IMR-90 (cell line): ENCODE results near the gene HMX1. TPM values are rescaled to one million over a fixed set of nuclear protein-coding genes. Genes with fewer than 3 reads are reported as not detected.

Source experiments
- ATAC-seq: fragments of 200-7000 bp; cut with Tn5 transposase; 2 replicates; pipeline ENCODE4 v1.9.1; 2020; ENCODE audit warnings: low read depth, mild to moderate bottlenecking, moderate library complexity
- BruUV-seq: library from RNA; stranded (reverse); fragments of 400-500 nt; replicated peaks from 2 replicates; lab custom pipeline; 2021; lab: Mats Ljungman, UMichigan
- CTCF ChIA-PET: fragments of 300-600 bp; formaldehyde crosslinking; extraction: SDS; loops from one replicate; lab custom pipeline; 2021; ENCODE audit warnings: antibody characterized with exemption; lab: Yijun Ruan, JAX
- POLR2A ChIA-PET: fragments of 300-600 bp; sonication (Branson Sonifier 250); formaldehyde crosslinking; loops from one replicate; lab custom pipeline; 2022; ENCODE audit warnings: antibody characterized with exemption; ENCODE audit not compliant: unreplicated experiment; lab: Charles Lee
- DNase-seq: peaks from one replicate; pipeline ENCODE4 v3.0.0; 2013
- H2AFZ ChIP-seq: replicated peaks from 2 replicates; pipeline ENCODE3; 2013; ENCODE audit warnings: low read length, mild to moderate bottlenecking; ENCODE audit not compliant: poor library complexity
- H2AK5ac ChIP-seq: 2 replicates; pipeline ENCODE4 v1.6.1; 2013; ENCODE audit warnings: low read depth, low read length, inconsistent platforms
- H2AK9ac ChIP-seq: replicated peaks from 2 replicates; pipeline ENCODE3; 2013; ENCODE audit warnings: mild to moderate bottlenecking, low read depth, low read length, moderate library complexity; ENCODE audit not compliant: poor library complexity
- H2BK120ac ChIP-seq: 2 replicates; pipeline ENCODE4 v1.6.1; 2013; ENCODE audit warnings: low read depth, low read length, inconsistent platforms
- H2BK15ac ChIP-seq: 3 replicates; pipeline ENCODE4 v1.6.1; 2013; ENCODE audit warnings: low read depth, low read length, inconsistent platforms
- H2BK20ac ChIP-seq: 2 replicates; pipeline ENCODE4 v1.6.1; 2013; ENCODE audit warnings: low read depth, mild to moderate bottlenecking, inconsistent platforms, low read length, moderate library complexity
- H2BK5ac ChIP-seq: 2 replicates; pipeline ENCODE4 v1.6.1; 2013; ENCODE audit warnings: mild to moderate bottlenecking, low read depth, low read length, inconsistent platforms; ENCODE audit not compliant: poor library complexity, severe bottlenecking
- H3K14ac ChIP-seq: replicated peaks from 2 replicates; pipeline ENCODE4 v1.6.1; 2013; ENCODE audit warnings: low read depth, low read length, inconsistent platforms
- H3K18ac ChIP-seq: 2 replicates; pipeline ENCODE4 v1.6.1; 2013; ENCODE audit warnings: low read depth, low read length, control low read depth
- H3K23ac ChIP-seq: 2 replicates; pipeline ENCODE4 v1.6.1; 2013; ENCODE audit warnings: low read depth, low read length, inconsistent platforms
- H3K27ac ChIP-seq: 2 replicates; pipeline ENCODE4 v1.5.1; 2013; ENCODE audit warnings: mild to moderate bottlenecking, control low read depth, low read length; ENCODE audit not compliant: insufficient read depth
- H3K27me3 ChIP-seq: 2 replicates; pipeline ENCODE4 v1.6.1; 2013; ENCODE audit warnings: low read length; ENCODE audit not compliant: control insufficient read depth, insufficient read depth
- H3K36me3 ChIP-seq: 2 replicates; pipeline ENCODE4 v1.6.1; 2013; ENCODE audit warnings: low read length, mixed read lengths; ENCODE audit not compliant: control insufficient read depth, insufficient read depth
- H3K4ac ChIP-seq: 2 replicates; pipeline ENCODE4 v1.6.1; 2013; ENCODE audit warnings: low read depth, low read length, inconsistent platforms
- H3K4me1 ChIP-seq: 2 replicates; pipeline ENCODE4 v1.6.1; 2013; ENCODE audit warnings: low read length, mixed read lengths; ENCODE audit not compliant: control insufficient read depth, insufficient read depth
- H3K4me2 ChIP-seq: 2 replicates; pipeline ENCODE4 v1.6.1; 2013; ENCODE audit warnings: low read depth, mild to moderate bottlenecking, control low read depth, low read length, moderate library complexity
- H3K4me3 ChIP-seq: 2 replicates; pipeline ENCODE4 v1.5.1; 2013; ENCODE audit warnings: low read depth, mild to moderate bottlenecking, control low read depth, low read length, moderate library complexity; ENCODE audit not compliant: insufficient read depth
- H3K56ac ChIP-seq: 2 replicates; pipeline ENCODE4 v1.6.1; 2013; ENCODE audit warnings: low read length, inconsistent platforms; ENCODE audit not compliant: insufficient read depth; ENCODE audit errors: extremely low read depth
- H3K79me1 ChIP-seq, 2 experiments: 2 replicates each; pipeline ENCODE4 v1.6.1; 2013; ENCODE audit warnings: low read length in 2 of 2, inconsistent platforms in 1 of 2, low read depth in 1 of 2
- H3K9ac ChIP-seq: 2 replicates; pipeline ENCODE4 v1.6.1; 2013; ENCODE audit warnings: low read depth, low read length, control low read depth
- H3K9me1 ChIP-seq: 2 replicates; pipeline ENCODE4 v1.6.1; 2013; ENCODE audit warnings: low read length, inconsistent platforms; ENCODE audit not compliant: insufficient read depth
- H3K9me3 ChIP-seq: 2 replicates; pipeline ENCODE4 v1.6.1; 2013; ENCODE audit warnings: low read length; ENCODE audit not compliant: control insufficient read depth, insufficient read depth
- H4K20me1 ChIP-seq: 2 replicates; pipeline ENCODE4 v1.6.1; 2013; ENCODE audit warnings: low read length, inconsistent platforms; ENCODE audit not compliant: insufficient read depth
- H4K5ac ChIP-seq: 2 replicates; pipeline ENCODE4 v1.6.1; 2013; ENCODE audit warnings: mild to moderate bottlenecking, low read depth, low read length, control low read depth
- H4K8ac ChIP-seq, 2 experiments: 2 replicates each; pipeline ENCODE4 v1.6.1; 2013; ENCODE audit warnings: low read depth in 2 of 2, low read length in 2 of 2, control low read depth in 1 of 2, inconsistent platforms in 1 of 2
- H4K91ac ChIP-seq: 2 replicates; pipeline ENCODE4 v1.6.1; 2013; ENCODE audit warnings: low read depth, low read length, inconsistent platforms; ENCODE audit not compliant: insufficient read depth
- BHLHE40 ChIP-seq: fragments of 150-350 bp; IDR thresholded peaks from 2 replicates; pipeline ENCODE4 v1.6.1; 2016; ENCODE audit warnings: mild to moderate bottlenecking, low read depth, low read length
- CEBPB ChIP-seq: IDR thresholded peaks from 2 replicates; pipeline ENCODE4 v1.6.1; 2012; ENCODE audit warnings: low read depth, low read length, improper control_type of control experiment
- CHD1 ChIP-seq: IDR thresholded peaks from 2 replicates; pipeline ENCODE4 v1.6.1; 2012; ENCODE audit warnings: low read depth, low read length, improper control_type of control experiment
- CTCF ChIP-seq: conservative IDR thresholded peaks from 2 replicates; pipeline ENCODE4 v1.5.1; 2012; ENCODE audit warnings: mild to moderate bottlenecking, low read depth, low read length, improper control_type of control experiment
- ELK1 ChIP-seq: fragments of 150-350 bp; IDR thresholded peaks from 2 replicates; pipeline ENCODE4 v1.6.1; 2016; ENCODE audit warnings: low read depth, mild to moderate bottlenecking, low read length, moderate library complexity, borderline replicate concordance
- FOS ChIP-seq: fragments of 150-350 bp; IDR thresholded peaks from 2 replicates; pipeline ENCODE4 v1.6.1; 2016; ENCODE audit warnings: low read depth, low read length
- MAFK ChIP-seq: IDR thresholded peaks from 2 replicates; pipeline ENCODE4 v1.6.1; 2012; ENCODE audit warnings: low read depth, low read length, improper control_type of control experiment
- MAZ ChIP-seq: IDR thresholded peaks from 2 replicates; pipeline ENCODE4 v1.6.1; 2012; ENCODE audit warnings: low read depth, mild to moderate bottlenecking, low read length, improper control_type of control experiment, moderate library complexity, borderline replicate concordance
- MXI1 ChIP-seq: IDR thresholded peaks from 2 replicates; pipeline ENCODE4 v1.6.1; 2012; ENCODE audit warnings: low read depth, mild to moderate bottlenecking, low read length, moderate library complexity, borderline replicate concordance
- NFE2L2 ChIP-seq: fragments of 150-350 bp; IDR thresholded peaks from 2 replicates; pipeline ENCODE4 v1.6.1; 2016; ENCODE audit warnings: low read depth, mild to moderate bottlenecking, low read length
- POLR2A ChIP-seq: IDR thresholded peaks from 2 replicates; pipeline ENCODE4 v1.6.1; 2012; ENCODE audit warnings: mild to moderate bottlenecking, low read depth, low read length
- RAD21 ChIP-seq: IDR thresholded peaks from 2 replicates; pipeline ENCODE4 v1.6.1; 2012; ENCODE audit warnings: low read length, improper control_type of control experiment
- RCOR1 ChIP-seq: IDR thresholded peaks from 2 replicates; pipeline ENCODE4 v1.6.1; 2012; ENCODE audit warnings: mild to moderate bottlenecking, low read length, improper control_type of control experiment; ENCODE audit not compliant: insufficient replicate concordance
- RFX5 ChIP-seq: IDR thresholded peaks from 2 replicates; pipeline ENCODE4 v1.8.0; 2012; ENCODE audit warnings: low read depth, mild to moderate bottlenecking, low read length, moderate library complexity
- SMC3 ChIP-seq: fragments of 150-350 bp; IDR thresholded peaks from 2 replicates; pipeline ENCODE4 v1.6.1; 2016; ENCODE audit warnings: low read depth, mild to moderate bottlenecking, antibody characterized with exemption, low read length, moderate library complexity
- USF2 ChIP-seq: fragments of 150-350 bp; IDR thresholded peaks from 2 replicates; pipeline ENCODE4 v1.6.1; 2017; ENCODE audit warnings: mild to moderate bottlenecking, antibody characterized with exemption, low read length, low read depth
- WGBS, 2 experiments: methylation state at CpG; one replicate each; pipeline versions ENCODE4 v1.1.5 to v1.1.7; 2013; ENCODE audit warnings: missing lambda C conversion rate in 2 of 2; ENCODE audit not compliant: insufficient read length in 1 of 2; ENCODE audit errors: extremely low coverage in 2 of 2; 5-methylcytosine and 5-hydroxymethylcytosine counted together
- dilution Hi-C: fragments of 300-500 bp; cut with HindIII; formaldehyde crosslinking; loops from one replicate; pipeline ENCODE4 v1.14.3; 2018; ENCODE audit warnings: low sequenced_read_pairs; ENCODE audit not compliant: unreplicated experiment
- in situ Hi-C: fragments of 300-500 bp; cut with MboI; formaldehyde crosslinking; loops from 3 replicates; pipeline ENCODE4 v1.14.3; 2019; ENCODE audit warnings: low sequenced_read_pairs, inconsistent platforms, mixed read lengths
- intact Hi-C: fragments of 100-400 bp; cut with micrococcal nuclease; formaldehyde crosslinking; loops from 2 replicates; pipeline ENCODE4 v1.10.0; 2022
- polyA plus RNA-seq, 3 experiments: library from polyadenylated mRNA; depleted of rRNA; stranded (reverse); fragments of >200 nt; gene quantifications; 2 replicates each; pipeline ENCODE4 v1.2.3, GENCODE V29; 2012; ENCODE audit warnings: low replicate concordance in 1 of 3
- total RNA-seq: library from RNA; depleted of rRNA; stranded (reverse); fragments of >200 nt; gene quantifications from 2 replicates; pipeline ENCODE4 v1.2.3, GENCODE V29; 2012

The HMX1 gene
- total and polyA plus RNA-seq, 2 of the 4 experiments (the other 2 are of a cell fraction) = not detected

GRCh38 chr4:8912089-8912455 lies 40.4 kb upstream of the HMX1 start:
- no peak overlapping the region for H3K18ac ChIP-seq
- TF ChIP-seq POLR2A (no peak), ELK1 (no peak), NFE2L2 (no peak), CHD1 (no peak), RAD21 (no peak), BHLHE40 (no peak), CTCF (no peak), MAFK (no peak), USF2 (no peak), RFX5 (no peak), MAZ (no peak), MXI1 (no peak), SMC3 (no peak), FOS (no peak), RCOR1 (no peak), CEBPB (no peak)
- ChIA-PET POLR2A (no interaction called here), CTCF (no interaction called here)
- ATAC-seq (no peak), DNase-seq (no peak)
- no peaks in the 10 kb centered on the region for H3K9me1 ChIP-seq
- H3K79me1 ChIP-seq = no peaks in the 10 kb centered on the region
- no peak overlapping the region for H3K14ac ChIP-seq
- H3K23ac ChIP-seq = no peak overlapping the region
- no peak overlapping the region for H3K27ac ChIP-seq
- H2BK120ac ChIP-seq = no peak overlapping the region
- no peaks in the 10 kb centered on the region for H3K36me3 ChIP-seq
- no peak overlapping the region for H4K5ac ChIP-seq
- no peak overlapping the region for H3K4me2 ChIP-seq
- WGBS, 2 experiments = no CpG with 5 or more reads among the region's 5 CpGs
- no peaks in the 10 kb centered on the region; the same call in 1 of the 2 replicates for H3K9me3 ChIP-seq
- no peaks in the 10 kb centered on the region for H3K4me1 ChIP-seq
- no peak overlapping the region for H4K91ac ChIP-seq
- H2AFZ ChIP-seq = no peak overlapping the region
- H2AK9ac ChIP-seq = no peak overlapping the region
- H2BK20ac ChIP-seq = no peak overlapping the region
- no peak overlapping the region for H3K9ac ChIP-seq
- dilution Hi-C loops = no loop called here
- in situ Hi-C loops = no loop called here
- no peak overlapping the region for H2BK15ac ChIP-seq
- H2AK5ac ChIP-seq = no peak overlapping the region
- H3K4me3 ChIP-seq = no peak overlapping the region
- H4K8ac ChIP-seq = no peak overlapping the region
- intact Hi-C loops = no loop called here
- no peaks in the 10 kb centered on the region for H3K27me3 ChIP-seq
- H3K4ac ChIP-seq = no peak overlapping the region
- no peak overlapping the region for H2BK5ac ChIP-seq
- H3K56ac ChIP-seq = no peak overlapping the region
- no peaks in the 10 kb centered on the region for H4K20me1 ChIP-seq
- BruUV-seq = no TSS peak
